ENCODE data around the gene SCN4B.
"Not testable (repeated sequence)": the region's sequence is repeated elsewhere in the genome, so short reads cannot be mapped to it uniquely, and the experiment has no call there.

SCN4B gene

GRCh38 chr11:118152552-118153471 lies at the start of gene SCN4B:
Gene SCN4B, minus strand, starts transcription at chr11:118152823. Its CDS starts 150 bp downstream, at chr11:118152673.
- DNase-seq (ENCODE audit: low spot score) = peak; percentile 92

GRCh38 chr11:118201966-118202365 lies 49.3 kb upstream of the SCN4B start:
- DNase-seq (ENCODE audit: low spot score) = no peak

- DNase-seq (ENCODE audit: low spot score) = no peak
Measured at GRCh38 chr11:118200901-118201680, 48.5 kb upstream of the SCN4B start.

GRCh38 chr11:118200497-118200896 lies 47.9 kb upstream of the SCN4B start:
- DNase-seq (ENCODE audit: low spot score) = no peak

- DNase-seq (ENCODE audit: low spot score) = no peak
Measured at GRCh38 chr11:118199135-118199534, 46.5 kb upstream of the SCN4B start.

- peak; percentile 86 for DNase-seq (ENCODE audit: low spot score)
Measured at GRCh38 chr11:118198370-118198769, 45.7 kb upstream of the SCN4B start.

- peak; percentile 23 for DNase-seq (ENCODE audit: low spot score)
Measured at GRCh38 chr11:118194835-118195627, 42.4 kb upstream of the SCN4B start.

GRCh38 chr11:118193910-118194566 lies 41.4 kb upstream of the SCN4B start:
- DNase-seq (ENCODE audit: low spot score) = no peak

- DNase-seq (ENCODE audit: low spot score) = not testable (repeated sequence)
Measured at GRCh38 chr11:118192817-118193216, 40.2 kb upstream of the SCN4B start.

- DNase-seq (ENCODE audit: low spot score) = not testable (repeated sequence)
Measured at GRCh38 chr11:118190942-118191506, 38.4 kb upstream of the SCN4B start.

- DNase-seq (ENCODE audit: low spot score) = no peak
Measured at GRCh38 chr11:118186346-118187107, 33.9 kb upstream of the SCN4B start.

- no peak for DNase-seq (ENCODE audit: low spot score)
Measured at GRCh38 chr11:118184784-118185579, 32.4 kb upstream of the SCN4B start.

GRCh38 chr11:118183691-118184090 lies 31.1 kb upstream of the SCN4B start:
- not testable (repeated sequence) for DNase-seq (ENCODE audit: low spot score)

GRCh38 chr11:118180300-118180703 lies 27.7 kb upstream of the SCN4B start:
- peak; percentile 67 for DNase-seq (ENCODE audit: low spot score)

GRCh38 chr11:118176778-118177134 lies 24.1 kb upstream of the SCN4B start:
- DNase-seq (ENCODE audit: low spot score) = no peak

- peak; percentile 62 for DNase-seq (ENCODE audit: low spot score)
Measured at GRCh38 chr11:118175993-118176777, 23.6 kb upstream of the SCN4B start, which contains the start of gene SCN2B. Gene SCN2B, minus strand, starts transcription at chr11:118176639. Its CDS starts 208 bp downstream, at chr11:118176431.

- DNase-seq (ENCODE audit: low spot score) = no peak
Measured at GRCh38 chr11:118175031-118175992, 22.7 kb upstream of the SCN4B start.

All from iPS-NIHi11 (cell line).